GM12872 (cell line): ENCODE results near the gene CTIF.

ENCODE experiments used
- CTCF ChIP-seq: IDR thresholded peaks from 3 replicates; pipeline ENCODE4 v1.5.1; 2011; ENCODE audit warnings: low read depth, mild to moderate bottlenecking, low read length, moderate library complexity; ENCODE audit not compliant: insufficient read depth

The CTIF gene

GRCh38 chr18:48621815-48622555 lies 83.2 kb downstream of the CTIF start:
- no peak for TF ChIP-seq CTCF

- no peak for TF ChIP-seq CTCF
These were observed 84.1 kb downstream of the CTIF start for GRCh38 chr18:48622911-48623431.

DNA sequence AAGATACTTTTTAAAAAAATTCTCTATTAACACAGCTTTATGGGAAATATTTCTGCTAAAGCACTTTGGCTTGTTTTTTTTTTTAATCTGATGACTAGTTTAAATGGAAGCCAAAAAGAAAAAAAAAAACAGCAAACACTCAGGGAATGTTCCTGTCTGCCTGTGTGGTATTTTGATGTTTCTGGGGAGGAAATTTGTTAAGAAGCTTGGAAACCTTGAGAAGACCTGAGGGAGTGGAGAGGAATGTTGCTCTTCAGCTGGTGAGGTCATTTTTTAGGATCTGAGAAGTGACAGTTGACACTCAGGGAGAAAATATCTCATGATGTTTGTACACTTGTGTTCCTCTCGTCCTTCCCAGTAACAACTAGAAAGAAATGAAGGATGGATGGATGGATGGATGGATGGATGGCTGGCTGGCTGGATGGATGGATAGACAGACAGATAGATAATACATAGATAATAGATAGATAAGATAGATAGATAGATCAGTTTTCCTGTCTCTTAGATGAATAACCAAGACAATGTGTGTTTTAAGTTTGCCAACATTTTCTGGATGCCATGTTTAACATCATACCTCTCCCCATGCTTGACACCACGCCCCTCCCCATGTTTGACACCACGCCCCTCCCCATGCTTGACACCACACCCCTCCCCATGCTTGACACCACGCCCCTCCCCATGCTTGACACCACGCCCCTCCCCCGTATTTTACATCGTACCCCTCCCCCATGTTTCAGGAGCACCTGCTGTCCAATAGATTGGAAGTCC lies 84.8 kb downstream of the CTIF start:
- no peak for TF ChIP-seq CTCF

- no peak for TF ChIP-seq CTCF
These were observed 86.0 kb downstream of the CTIF start for GRCh38 chr18:48624856-48625255.

DNA sequence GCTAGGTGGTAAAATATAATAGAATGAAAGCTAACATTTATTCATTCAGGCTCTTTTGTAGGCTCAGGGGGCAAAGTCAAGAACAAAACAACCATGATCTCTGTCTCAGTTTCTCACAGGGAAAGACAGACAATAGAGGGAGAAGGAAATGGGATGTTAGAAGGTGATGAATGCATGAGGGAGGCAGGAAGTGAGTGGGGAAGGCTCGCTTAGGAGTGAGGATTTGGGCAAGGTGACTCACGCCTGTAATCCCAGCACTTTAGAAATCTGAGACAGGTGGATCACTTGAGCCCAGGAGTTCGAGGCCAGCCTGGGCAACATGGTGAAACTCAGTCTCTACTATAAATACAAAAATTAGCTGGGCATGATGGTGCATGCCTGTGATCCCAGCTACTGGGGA lies 88.4 kb downstream of the CTIF start:
- no peak for TF ChIP-seq CTCF

GRCh38 chr18:48629730-48630324 lies 91.0 kb downstream of the CTIF start:
- no peak for TF ChIP-seq CTCF

DNA sequence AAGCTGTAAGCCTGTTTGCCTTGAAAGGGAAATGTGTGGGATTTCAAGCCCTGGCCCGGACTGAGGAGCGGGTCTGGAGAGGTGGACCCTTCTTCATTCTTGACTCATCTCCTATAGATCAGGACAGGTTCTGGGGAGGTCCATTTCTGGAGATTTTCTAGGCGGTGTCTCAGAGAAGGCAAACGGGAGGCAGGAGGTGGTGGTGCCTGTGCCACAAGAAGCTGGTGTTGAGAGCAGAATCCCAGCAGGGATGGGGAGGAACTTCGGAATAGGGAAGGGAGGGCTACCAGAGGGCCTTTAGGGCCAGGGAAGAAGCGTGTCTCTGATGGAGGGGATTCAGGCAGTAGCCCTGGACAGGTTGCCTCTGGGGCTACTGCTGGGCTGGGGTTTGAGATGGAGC lies 93.0 kb downstream of the CTIF start:
- TF ChIP-seq CTCF = no peak
